Stimulated activated CD4-positive, alpha-beta T cell treated with anti-CD3 and anti-CD28 coated beads, TNF-alpha, amount 100 ng/mL, for 4 hours (primary cell): Measurements from ENCODE around the gene ITPK1.
"Not testable (repeated sequence)": the region's sequence is repeated elsewhere in the genome, so short reads cannot be mapped to it uniquely, and the experiment has no call there.

Experiments used
- DNase-seq, 3 experiments: peaks; one replicate each; pipeline ENCODE4 v3.0.0-alpha.2; 2020; ENCODE audit warnings: low read depth in 3 of 3

The ITPK1 gene

DNA sequence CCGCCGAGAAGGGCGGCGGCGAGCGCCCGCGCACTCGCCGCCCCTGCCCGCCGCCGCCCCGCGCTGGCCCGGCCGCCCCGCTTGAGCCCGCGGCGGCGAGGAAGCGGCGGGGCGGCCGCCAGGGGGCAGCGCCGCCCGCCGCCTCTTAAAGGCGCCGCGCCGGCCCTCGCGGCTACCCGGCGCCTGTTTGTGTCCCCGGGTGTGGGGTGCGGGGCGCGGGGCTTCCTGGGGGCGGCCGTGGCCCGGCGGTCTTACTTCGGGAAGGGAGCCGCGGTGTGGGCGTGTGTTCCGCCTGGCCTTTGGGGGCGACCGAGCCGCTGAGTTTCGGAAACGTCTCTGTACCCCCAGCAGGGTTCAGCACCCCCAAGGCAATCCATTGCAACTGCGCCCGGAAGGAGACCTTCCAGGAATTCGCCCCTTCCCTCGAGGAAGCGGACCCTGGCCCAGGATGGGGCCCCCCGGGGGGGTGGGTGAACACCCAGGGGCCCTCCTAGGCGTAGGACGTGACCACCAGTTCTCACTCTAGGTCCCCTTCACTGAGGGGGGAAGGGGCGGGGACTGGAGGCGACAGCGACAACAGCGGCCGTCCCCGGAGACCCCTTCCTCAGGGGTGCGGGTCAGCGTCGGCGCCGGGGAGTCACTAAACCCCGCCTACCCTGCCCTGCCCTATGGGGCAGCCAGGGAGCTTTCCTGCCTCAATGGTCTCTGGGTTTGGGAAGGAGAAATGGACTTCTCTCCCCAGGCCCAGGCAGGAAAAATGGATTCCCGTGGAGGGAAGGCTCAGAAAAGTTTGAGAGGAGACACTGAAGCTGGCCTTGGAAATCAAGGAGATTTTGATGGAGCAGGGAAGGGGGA is at the start of gene ITPK1:
ITPK1 (minus strand) TSS at position 105 of the 855 bp plus-strand sequence. CDS start 762 bp downstream, outside the sequence.
- DNase-seq: peak in 2 of 3 experiments; percentile 29 to 43

DNA sequence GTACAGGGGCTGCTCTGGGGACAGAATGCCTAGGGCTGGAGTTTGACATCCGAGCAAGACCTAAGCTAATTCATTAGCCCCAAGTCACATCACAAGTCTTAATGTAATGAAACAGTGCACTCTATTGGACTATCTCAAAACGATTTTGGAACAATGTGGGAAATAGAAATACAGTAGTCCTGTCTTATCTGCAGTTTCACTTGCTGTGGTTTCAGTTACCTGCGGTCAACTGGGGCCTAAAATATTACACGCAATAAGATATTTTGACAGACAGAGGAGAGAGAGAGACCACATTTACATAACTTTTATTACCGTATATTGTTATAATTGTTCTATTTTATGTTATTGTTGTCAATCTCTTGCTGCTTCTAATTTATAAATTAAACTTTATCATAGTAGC is 47.8 kb upstream of the ITPK1 start:
- DNase-seq: no peak

DNA sequence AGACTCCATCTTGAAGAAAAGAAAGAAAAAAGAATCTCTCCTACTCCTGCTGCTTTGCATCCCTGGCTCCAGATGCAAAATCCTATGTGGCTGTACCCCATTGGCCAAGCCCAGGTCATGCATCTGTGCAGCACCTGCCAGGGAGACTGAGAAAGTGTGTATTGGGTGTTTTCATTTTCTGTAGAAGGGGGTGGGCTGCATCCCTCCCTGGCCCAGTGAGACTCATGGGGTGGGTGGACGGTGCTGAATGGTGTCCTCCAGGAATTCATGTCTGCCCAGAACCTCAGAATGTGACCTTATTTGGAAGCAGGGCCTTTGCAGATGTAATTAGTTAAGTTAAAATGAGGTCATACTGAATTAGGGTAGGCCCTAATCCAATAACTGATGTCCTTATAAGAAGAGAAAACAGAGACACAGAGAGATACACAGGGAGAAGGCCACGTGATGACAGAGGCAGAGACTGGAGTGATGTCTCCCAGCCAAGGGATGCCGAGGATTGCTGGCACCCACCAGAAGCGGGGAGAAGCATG is 45.8 kb upstream of the ITPK1 start:
- DNase-seq: no peak

DNA sequence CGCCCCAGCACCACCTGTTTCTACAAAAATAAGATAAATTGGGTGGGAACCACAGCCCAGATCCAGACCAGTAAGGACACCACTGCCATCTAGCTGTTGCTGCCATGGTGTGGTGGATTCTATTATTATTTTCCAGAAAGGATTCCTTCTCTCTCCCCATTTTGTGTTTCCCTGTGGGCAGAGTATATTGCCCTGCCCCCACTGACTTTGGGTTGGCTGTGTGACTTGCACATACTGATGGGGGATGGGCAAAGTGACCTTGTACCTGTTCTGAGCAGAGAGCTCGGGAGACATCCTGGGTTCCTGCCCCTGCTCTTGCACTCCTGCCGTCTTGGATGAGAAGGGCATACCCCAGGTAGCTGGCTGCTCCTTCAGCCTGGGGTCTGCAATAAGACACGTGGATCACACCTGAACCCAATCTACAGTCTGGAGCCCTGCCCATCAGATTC is 44.7 kb upstream of the ITPK1 start:
- DNase-seq: no peak

DNA sequence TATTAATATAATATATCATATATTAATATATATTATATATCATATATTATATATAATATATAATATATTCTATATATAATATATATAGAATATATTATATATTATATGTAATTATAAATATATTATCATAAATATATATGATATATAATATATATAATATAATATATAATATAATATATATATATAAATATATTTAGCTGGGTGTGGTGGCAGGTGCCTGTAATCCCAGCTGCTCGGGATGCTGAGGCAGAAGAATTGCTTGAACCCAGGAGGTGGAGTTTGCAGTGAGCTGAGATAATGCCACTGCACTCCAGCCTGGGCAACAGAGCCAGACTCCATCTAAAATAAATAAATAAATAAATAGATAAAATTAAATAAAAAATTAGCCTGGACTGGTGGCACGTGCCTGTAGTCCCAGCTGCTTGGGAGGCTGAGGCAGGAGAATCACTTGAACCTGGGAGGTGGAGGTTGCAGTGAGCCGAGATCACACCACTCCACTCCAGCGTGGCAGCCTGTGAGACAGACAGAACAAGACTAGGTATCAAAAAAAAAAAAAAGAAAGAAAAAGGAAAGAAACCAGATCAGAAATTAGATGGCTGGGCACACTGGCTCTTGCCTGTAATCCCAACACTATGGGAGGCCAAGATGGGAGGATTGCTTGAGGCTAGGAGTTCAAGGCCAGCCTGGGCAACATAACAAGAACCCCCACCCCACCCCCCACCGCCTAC is 44.1 kb upstream of the ITPK1 start:
- DNase-seq: not testable (repeated sequence)

DNA sequence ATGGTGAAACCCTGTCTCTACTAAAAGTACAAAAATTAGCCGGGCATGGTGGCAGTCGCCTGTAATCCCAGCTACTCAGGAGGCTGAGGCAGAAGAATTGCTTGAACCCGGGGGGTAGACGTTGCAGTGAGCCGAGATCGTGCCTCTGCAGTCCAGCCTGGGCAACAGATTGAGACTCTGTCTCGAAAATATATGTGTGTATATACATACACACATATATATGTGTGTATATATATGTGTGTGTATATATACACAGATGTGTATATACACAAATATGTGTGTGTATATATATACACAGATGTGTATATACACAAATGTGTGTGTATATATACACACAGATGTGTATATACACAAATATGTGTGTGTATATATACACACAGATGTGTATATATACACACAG is 42.6 kb upstream of the ITPK1 start:
- not testable (repeated sequence) for DNase-seq

DNA sequence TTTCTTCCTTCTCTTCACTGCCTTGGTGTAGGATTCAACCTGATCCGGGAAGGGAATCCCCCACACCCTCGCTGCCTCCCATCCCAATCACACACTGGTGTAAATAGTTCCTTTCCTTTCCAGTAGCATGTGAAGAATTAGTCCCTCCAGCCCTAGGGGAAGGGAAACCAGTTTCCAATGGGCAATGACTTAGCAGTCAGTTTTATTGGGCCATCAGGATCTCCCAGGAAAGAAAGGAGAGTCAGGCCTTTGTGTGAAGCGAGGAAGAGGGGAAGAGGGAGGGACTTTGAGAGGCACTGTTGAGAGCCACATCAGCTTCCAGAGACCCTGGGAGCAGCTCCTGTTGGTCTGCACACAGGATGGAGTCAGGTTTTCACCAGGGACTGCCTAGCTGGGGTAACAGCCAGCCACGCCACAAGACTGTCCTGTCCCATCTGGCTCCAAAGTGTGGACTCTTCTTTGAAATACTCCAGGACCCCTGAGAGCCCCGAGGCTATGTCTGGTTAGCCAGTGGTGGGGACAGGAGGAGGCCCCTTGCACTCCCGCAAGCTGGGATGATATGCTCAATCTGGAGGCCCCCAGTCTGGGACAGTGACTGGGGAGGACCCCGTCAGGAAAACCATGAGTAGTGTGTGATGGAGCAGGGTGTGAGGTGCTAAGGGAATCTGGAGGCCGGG is 41.1 kb upstream of the ITPK1 start:
- DNase-seq: no peak

DNA sequence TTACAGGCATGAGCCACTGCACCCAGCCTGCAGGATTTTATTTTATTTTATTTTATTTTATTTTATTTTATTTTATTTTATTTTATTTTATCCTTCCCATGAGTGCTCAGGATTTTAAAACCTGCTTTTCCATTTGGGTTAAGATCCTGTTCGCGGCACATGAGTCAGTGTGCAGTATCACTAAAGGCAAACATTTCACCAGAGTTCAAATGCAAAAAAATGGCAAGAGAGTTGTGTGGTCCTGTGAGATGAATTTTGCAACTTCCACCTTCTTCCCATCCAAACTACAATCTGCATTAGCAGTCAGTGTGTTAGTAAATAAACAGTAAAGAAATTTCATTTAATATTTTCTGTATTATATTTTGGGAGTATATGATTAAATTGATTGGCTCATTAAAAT is 39.9 kb upstream of the ITPK1 start:
- no peak for DNase-seq

DNA sequence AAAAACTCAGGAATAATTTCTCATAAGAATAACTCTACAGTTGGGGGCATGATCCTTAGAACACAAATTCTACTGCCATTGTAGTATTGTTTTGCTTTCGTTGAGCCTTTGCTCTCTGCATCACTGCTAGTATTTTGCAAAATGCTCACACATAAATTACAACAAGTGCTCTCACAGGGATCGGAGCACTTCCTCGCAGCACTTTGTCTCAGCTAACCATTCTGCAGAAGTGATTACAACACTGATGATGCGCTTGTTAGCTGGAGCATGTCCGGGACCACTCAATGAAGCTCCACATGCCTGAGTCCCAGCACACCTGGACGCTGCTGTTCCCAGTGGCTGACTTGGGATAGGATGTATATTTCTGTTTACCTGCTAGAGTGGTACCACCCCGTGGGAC is 37.4 kb upstream of the ITPK1 start:
- no peak for DNase-seq

DNA sequence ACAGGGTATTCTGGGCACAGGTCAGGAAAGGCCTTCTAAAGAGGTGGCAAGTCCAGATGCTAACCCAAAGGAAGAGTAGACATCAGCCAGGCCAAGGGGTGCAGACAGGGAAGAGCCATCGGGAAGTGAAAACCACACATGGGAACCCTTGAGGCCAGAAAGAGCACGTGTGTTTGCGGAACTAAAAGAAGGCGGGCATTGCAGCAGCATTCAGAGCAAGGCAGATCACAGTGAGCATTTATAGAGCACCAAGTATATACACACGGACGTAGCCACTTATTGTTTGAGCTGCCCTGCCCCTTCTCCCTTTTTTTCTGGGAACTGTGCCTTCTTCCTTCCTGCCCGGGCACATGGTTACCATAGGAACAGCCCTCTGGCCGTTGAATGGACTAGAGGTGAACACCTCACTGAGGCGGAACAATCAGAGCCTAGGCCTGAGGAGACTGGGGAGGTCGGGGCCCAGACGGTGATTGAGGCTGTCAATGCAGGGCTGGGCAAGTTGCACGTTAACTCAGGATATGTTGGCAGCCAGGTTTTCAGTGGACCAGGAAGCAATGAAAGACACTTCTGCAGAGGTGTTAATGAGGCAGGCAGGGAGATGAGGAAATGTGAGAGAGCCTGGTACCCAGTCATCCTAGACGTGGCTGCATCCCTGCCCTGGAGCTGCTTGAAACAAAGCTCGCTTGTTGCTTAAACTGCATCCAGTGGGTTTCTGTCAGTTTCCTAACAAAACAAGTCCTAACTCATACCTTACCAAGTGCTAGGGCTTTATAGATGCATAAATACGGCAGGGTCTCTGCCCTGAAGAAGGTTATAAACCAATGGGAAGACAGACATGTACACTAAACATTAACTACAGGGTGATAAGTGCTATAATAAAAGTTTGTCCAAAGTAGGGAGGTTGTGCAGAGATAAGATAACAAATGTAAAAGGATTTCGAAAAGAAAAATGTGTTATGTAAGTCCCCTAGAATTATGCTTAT is 34.8 kb upstream of the ITPK1 start:
- no peak for DNase-seq

DNA sequence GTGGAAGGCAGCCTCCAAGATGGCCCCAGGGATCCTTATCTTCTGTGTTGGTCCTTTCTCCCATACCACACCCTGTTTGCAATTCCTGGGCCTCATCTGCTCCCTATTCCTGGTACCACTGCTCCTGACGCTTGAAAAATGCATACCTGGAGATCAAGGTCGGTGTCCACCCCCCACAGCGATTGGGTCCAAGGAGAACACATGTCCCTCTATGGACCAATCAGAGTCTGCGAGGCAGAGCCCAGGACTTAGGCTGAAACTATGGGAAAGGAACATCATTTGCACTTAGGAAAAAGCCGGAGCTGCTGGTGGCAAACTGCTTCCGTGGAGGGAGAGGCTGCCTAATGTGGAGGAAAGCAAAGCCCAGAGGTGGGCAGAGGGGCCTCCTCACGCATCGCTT is 33.3 kb upstream of the ITPK1 start:
- DNase-seq: no peak

DNA sequence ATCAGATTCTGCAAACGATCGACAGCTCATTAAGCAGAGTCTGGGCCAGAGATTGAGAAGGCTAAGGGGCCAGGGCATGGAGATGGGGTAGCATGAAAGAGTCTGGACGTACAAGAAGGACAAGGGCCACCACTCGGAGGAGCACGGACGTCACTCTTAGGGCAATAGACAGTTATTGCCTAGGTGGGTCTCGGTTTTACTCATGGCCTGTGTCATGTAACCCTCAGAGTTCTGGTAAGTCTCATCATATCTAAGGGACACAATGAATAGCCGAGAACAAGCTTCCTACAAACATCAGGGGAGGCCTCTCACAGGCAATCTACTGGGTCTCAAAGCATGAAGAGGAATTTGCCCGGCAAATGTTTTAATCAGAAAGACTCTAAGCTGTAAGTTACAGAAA is 30.4 kb upstream of the ITPK1 start:
- no peak for DNase-seq

DNA sequence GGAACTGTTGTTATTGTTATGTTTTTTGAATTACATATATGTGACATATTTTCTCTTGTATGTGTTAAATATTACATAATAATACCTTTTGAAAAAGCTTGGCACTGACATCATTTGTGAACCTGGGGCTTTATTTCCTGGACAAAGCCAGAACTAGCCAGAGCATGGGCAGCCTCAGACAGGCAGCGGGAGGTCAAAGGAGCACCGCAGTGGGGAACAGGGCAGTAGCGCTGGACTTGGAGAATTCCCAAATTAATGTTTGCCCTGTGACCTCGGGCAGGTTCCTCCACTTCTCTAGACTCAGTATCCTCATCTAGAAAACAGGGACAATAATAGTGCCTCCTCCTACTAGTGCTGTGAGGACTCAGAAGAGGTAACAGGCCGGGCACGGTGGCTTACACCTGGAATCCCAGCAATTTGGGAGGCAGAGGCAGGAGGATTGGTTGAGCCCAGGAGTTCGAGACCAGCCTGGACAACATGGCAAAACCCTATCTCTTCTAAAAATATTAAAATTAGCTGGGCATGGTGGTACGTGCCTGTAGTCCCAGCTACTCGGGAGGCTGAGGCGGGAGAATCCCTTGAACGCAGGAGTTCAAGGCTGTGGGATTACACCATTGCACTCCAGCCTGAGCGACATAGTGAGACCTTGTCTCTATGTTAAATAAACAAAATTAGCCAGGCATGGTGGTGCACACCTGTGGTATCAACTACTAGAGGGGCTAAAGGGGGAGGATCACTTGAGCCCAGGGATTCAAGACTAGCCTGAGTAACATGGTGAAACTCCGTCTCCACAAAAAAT is 27.3 kb upstream of the ITPK1 start:
- no peak for DNase-seq

DNA sequence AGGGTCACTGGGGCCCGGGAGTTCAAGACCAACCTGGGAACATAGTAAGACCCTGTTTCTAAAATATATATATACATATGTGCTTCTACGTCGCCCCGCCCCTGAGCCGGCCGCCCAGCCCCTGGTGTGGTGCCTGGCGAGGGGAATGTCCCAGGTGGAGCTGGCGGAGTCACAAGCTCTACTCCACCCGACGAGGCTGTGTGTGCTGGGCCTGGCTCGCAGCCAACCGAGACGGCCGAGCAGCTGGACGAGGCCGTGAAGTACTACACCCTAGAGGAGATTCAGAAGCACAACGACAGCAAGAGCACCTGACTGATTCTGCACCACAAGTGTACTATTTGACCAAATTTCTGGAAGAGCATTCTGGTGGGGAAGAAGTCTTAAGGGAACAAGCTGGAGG is 22.1 kb upstream of the ITPK1 start:
- DNase-seq: no peak

DNA sequence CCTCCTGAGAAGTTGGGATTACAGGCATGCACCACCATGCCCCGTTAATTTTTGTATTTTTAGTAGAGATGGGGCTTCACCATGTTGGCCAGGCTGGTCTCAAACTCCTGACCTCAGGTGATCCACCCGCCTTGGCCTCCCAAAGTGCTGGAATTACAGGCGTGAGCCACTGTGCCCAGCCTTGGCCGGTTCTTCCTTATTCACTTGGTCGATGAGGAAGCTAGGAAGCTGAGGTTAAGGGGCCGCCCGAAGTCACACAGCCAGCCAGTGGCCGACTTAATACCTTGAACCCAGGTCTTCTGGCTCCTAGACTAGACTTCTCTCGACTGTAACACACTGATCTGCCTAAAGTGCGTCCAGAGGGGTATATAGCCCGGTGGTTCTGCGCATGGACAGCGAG is 20.8 kb upstream of the ITPK1 start:
- not testable (repeated sequence) for DNase-seq

DNA sequence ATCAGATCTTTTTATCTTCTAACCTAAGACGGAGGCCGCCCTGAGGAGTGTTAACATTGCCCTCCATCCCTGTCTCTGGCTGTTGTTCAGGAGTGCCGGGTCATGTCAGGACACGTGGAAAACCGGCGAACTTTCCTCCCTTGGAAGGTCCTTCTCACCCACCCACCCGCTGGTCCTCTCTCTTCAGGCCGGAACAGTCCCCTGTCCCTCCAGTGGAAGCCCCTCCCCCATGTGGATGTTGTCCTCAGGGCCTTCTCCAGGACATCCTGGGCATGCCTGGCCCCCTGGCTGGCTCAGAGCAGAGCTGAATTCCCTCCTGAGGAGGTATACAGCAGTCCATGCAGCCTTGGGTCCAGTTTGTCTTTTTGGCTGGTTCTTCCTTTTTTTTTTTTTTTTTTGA is 20.3 kb upstream of the ITPK1 start:
- DNase-seq: no peak

DNA sequence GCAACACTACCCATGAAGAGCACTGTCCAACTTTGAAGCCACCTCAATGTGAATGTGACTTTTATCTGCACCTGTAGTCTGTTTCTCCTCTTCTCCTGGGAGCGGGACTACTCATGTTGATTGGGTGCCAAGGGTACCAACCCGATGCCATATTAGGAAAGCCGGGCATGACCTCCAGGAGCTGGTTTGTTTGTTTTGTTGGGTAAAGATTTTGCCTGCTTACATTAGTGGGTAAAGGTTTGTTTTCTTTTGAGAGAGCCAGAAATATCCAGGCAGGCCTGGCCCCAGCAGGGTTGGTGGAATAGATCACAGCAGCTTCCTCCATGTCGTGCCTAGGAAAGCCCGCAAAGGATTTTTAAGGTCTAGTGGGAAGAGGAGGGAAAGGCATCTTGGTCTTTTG is 19.7 kb upstream of the ITPK1 start:
- no peak for DNase-seq

DNA sequence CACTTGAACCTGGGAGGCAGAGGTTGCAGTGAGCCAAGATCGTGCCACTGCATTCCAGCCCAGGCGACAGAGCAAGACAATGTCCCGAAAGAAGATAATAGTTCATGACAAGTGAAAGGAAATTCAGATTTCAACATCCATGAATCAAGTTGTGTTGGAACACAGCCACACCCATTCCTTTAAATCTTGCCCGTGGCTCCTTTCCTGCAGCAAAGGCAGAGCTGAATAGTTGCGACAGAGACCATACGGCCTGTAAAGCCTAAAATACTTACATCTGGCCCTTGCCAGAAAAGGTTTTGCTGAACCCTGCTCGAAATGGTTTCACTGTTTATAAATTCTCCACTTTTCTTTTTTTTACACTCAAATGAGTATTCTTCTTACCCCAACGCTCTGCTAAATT is 17.7 kb upstream of the ITPK1 start:
- DNase-seq: no peak

DNA sequence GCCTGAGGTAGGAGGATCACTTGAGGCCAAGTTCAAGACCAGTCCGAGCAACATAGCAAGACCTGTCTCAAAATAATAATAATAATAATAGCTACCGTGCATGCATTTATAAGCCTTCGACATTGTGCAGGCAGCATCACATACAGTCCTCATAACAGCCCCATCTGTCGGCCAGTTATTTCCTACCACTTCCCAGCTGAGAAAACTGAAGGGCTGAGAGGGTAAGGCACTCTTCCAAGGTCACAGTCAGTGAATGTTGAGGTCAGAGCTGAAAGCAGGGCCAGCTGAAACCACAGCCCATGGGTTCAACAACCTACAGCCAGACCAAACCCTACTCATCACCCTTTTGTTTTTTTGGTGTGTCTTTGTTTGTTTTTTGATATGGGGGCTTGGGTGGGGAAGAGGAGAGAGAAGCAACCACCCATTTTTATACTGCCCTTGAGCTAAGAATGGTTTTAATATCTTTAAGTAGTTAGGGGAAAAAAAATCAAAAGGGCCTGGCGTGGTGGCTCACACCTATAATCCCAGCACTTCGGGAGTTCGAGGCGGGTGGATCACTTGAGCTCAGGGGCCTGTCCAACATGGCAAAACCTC is 16.8 kb upstream of the ITPK1 start:
- no peak for DNase-seq
